Astrocyte (in vitro differentiated cells and primary cell): ENCODE measurements around the gene AMN. TPM values are rescaled to one million over a fixed set of nuclear protein-coding genes. Genes with fewer than 3 reads are reported as not detected.

Source experiments
- DNase-seq: peaks from one replicate; pipeline ENCODE4 v3.0.0-alpha.2; 2010; ENCODE audit warnings: low read depth
- FAIRE-seq: peaks from 2 replicates; lab custom pipeline; 2011; peaks lifted over from hg19 to GRCh38; lab: Jason Lieb, UNC
- H2AFZ ChIP-seq: 2 replicates; pipeline ENCODE4 v1.6.0; 2012; ENCODE audit warnings: low read depth, low read length, inconsistent platforms
- H3K27ac ChIP-seq: 2 replicates; pipeline ENCODE4 v1.5.1; 2011; ENCODE audit warnings: low read depth, low read length, inconsistent platforms
- H3K27me3 ChIP-seq: 2 replicates; pipeline ENCODE4 v1.6.0; 2011; ENCODE audit warnings: low read length, inconsistent platforms; ENCODE audit not compliant: insufficient read depth
- H3K36me3 ChIP-seq: 2 replicates; pipeline ENCODE4 v1.5.1; 2011; ENCODE audit warnings: low read length, inconsistent platforms; ENCODE audit not compliant: insufficient read depth
- H3K4me1 ChIP-seq: 2 replicates; pipeline ENCODE4 v1.5.1; 2011; ENCODE audit warnings: low read length, inconsistent platforms; ENCODE audit not compliant: insufficient read depth
- H3K4me2 ChIP-seq: 2 replicates; pipeline ENCODE4 v1.6.0; 2012; ENCODE audit warnings: low read length, inconsistent platforms
- H3K4me3 ChIP-seq: 2 replicates; pipeline ENCODE4 v1.5.1; 2011; ENCODE audit warnings: low read depth, mild to moderate bottlenecking, low read length, inconsistent platforms; ENCODE audit not compliant: insufficient read depth
- H3K79me2 ChIP-seq: 2 replicates; pipeline ENCODE4 v1.6.0; 2012; ENCODE audit warnings: mild to moderate bottlenecking, low read length, inconsistent platforms; ENCODE audit not compliant: insufficient read depth
- H3K9ac ChIP-seq: 2 replicates; pipeline ENCODE4 v1.6.0; 2012; ENCODE audit warnings: mild to moderate bottlenecking, low read length, inconsistent platforms
- H3K9me3 ChIP-seq: 2 replicates; pipeline ENCODE4 v1.5.1; 2012; ENCODE audit warnings: low read depth, mild to moderate bottlenecking, low read length, inconsistent platforms; ENCODE audit not compliant: insufficient read depth
- H4K20me1 ChIP-seq: 2 replicates; pipeline ENCODE4 v1.6.0; 2012; ENCODE audit warnings: low read length, inconsistent platforms; ENCODE audit not compliant: insufficient read depth
- H3K27ac Mint-ChIP-seq: one replicate; pipeline ENCODE4 v1.8.0; 2021; ENCODE audit warnings: mild to moderate bottlenecking, mixed read lengths; ENCODE audit not compliant: unreplicated experiment
- H3K27me3 Mint-ChIP-seq: one replicate; pipeline ENCODE4 v1.8.0; 2021; ENCODE audit warnings: low read depth, mixed read lengths; ENCODE audit not compliant: unreplicated experiment
- H3K36me3 Mint-ChIP-seq: one replicate; pipeline ENCODE4 v1.8.0; 2021; ENCODE audit warnings: low read depth, mixed read lengths; ENCODE audit not compliant: unreplicated experiment
- H3K4me1 Mint-ChIP-seq: one replicate; pipeline ENCODE4 v1.8.0; 2021; ENCODE audit warnings: low read depth, mixed read lengths; ENCODE audit not compliant: unreplicated experiment
- H3K4me3 Mint-ChIP-seq: one replicate; pipeline ENCODE4 v1.8.0; 2021; ENCODE audit warnings: mild to moderate bottlenecking, moderate library complexity, mixed read lengths; ENCODE audit not compliant: unreplicated experiment
- H3K9me3 Mint-ChIP-seq: one replicate; pipeline ENCODE4 v1.8.0; 2021; ENCODE audit warnings: mild to moderate bottlenecking, mixed read lengths; ENCODE audit not compliant: unreplicated experiment
- CTCF ChIP-seq: IDR thresholded peaks from 2 replicates; pipeline ENCODE4 v1.5.1; 2011; ENCODE audit warnings: low read depth, mild to moderate bottlenecking, inconsistent platforms, low read length, moderate library complexity; ENCODE audit not compliant: insufficient read depth
- EZH2 ChIP-seq: IDR thresholded peaks from 2 replicates; pipeline ENCODE4 v1.6.1; 2012; ENCODE audit warnings: mild to moderate bottlenecking, low read length, inconsistent platforms; ENCODE audit not compliant: insufficient read depth
- total RNA-seq: library from RNA; stranded (reverse); gene quantifications from 2 replicates; pipeline ENCODE4 v1.2.1, GENCODE V29; 2021

AMN gene
- total RNA-seq, 1 donor from 2014 or later, result 2.0 TPM

DNA sequence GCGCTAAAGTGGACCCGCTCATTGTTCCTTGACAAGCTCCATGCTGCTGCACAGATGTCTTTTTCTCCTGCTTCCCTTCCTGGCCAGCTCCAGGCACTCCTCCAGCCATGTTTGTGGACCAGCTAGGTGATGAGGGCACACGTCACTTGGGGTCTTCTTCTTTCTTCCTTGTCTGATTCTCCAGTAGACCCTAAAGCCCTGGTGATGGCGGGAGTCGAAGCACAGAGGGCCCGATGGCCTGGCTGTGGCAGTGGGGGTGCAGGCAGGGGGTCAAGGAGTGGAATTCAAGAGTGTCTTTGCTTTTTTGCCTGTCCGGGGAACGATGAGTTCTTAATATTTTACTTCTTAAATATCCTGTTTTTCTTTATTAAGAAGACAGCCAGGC is 23.0 kb upstream of the AMN start:
- H4K20me1 ChIP-seq, result peaks cover 11% of the 10 kb centered on the region
- Mint-ChIP-seq H3K27ac (no peak overlapping the region), H3K4me3 (no peak overlapping the region), H3K36me3 (peaks cover 20% of the 10 kb centered on the region), H3K9me3 (no peaks in the 10 kb centered on the region), H3K27me3 (no peaks in the 10 kb centered on the region), H3K4me1 (no peaks in the 10 kb centered on the region)
- no peak overlapping the region for H3K9ac ChIP-seq
- no peaks in the 10 kb centered on the region for H3K9me3 ChIP-seq
- H3K27me3 ChIP-seq, result no peaks in the 10 kb centered on the region
- peaks cover 21% of the 10 kb centered on the region for H3K36me3 ChIP-seq
- no peak for TF ChIP-seq EZH2
- TF ChIP-seq CTCF, result no peak
- no peaks in the 10 kb centered on the region for H3K79me2 ChIP-seq
- no peak overlapping the region for H3K4me3 ChIP-seq
- no peak for FAIRE-seq
- DNase-seq, result no peak
- no peak overlapping the region for H3K27ac ChIP-seq
- H2AFZ ChIP-seq, result no peak overlapping the region
- H3K4me2 ChIP-seq, result no peak overlapping the region
- H3K4me1 ChIP-seq, result no peaks in the 10 kb centered on the region

DNA sequence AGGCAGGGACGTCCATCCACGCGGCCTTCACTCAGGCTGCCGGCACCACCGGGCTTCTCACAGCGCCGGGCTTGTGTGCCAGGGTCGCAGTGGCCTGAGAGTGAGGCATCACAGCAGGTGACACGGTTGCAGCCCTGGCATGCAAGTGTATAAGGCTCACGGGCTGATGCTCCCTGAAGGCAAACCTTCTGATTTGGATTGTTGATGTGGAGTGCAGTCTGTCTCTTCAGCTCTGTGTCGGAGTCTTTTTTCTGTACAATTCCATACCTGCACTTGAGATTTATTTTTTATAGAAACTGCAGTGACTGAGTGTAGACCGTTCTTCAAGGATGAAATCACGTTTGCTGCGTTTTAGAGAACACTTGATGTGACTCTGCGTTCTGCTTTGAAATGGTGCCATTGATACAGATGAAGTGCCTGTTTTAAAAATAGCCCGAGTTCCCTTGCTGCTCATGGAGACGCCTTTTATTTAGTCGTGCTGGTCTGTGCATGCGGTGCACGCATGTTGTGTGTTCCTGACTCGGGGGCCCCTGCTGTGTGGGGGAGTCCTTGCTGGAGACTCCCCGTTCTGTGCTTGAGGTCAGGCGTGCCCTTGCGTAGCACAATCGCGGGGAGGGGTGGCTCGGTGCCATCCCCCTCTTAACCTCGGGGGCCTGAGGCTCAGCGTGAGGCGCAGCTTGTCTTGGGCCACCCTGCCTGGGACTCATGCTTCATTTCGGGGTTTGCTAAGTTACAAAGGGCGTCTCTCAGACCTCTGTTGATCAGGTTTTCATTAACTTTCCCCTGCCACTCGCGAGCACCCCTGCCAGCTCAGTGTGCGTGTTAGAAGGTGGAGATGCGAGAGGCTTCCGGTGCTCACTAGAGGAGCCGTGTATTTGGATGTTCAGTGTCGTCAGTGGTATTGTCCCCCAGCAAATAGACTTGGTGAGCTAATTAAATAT is 21.6 kb upstream of the AMN start:
- no peaks in the 10 kb centered on the region for H3K79me2 ChIP-seq
- peaks cover 23% of the 10 kb centered on the region for H3K36me3 Mint-ChIP-seq
- TF ChIP-seq CTCF, result no peak
- TF ChIP-seq EZH2, result no peak

DNA sequence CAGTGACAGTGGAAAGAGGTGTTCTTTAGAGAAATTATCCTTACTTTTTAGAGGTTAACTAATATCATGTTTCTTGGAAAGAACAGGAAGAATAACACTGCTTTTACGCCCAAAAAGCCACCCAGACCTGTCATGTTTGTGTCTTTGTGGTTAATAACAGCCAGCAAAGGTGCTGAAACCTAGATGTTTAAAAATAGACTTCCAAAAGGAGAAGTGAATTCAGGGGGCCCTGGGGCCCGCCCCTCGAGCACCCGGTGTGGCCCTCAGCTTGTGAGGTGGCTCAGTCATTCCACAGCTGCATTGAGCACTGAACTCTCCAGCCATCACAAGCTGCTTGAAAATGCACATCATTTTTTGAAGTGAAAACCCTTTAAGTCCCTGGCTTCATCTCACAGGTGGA is 20.8 kb upstream of the AMN start:
- no peaks in the 10 kb centered on the region for H3K9me3 ChIP-seq
- no peak overlapping the region for H3K4me3 ChIP-seq
- H3K4me3 Mint-ChIP-seq, result no peak overlapping the region
- no peaks in the 10 kb centered on the region for H3K27me3 Mint-ChIP-seq
- peaks cover 11% of the 10 kb centered on the region for H4K20me1 ChIP-seq
- no peak for FAIRE-seq
- H3K36me3 Mint-ChIP-seq, result peaks cover 24% of the 10 kb centered on the region
- no peaks in the 10 kb centered on the region for H3K4me1 ChIP-seq
- H3K9ac ChIP-seq, result no peak overlapping the region
- no peaks in the 10 kb centered on the region for H3K9me3 Mint-ChIP-seq
- H3K4me1 Mint-ChIP-seq, result no peaks in the 10 kb centered on the region
- H3K27ac Mint-ChIP-seq, result no peak overlapping the region
- H3K4me2 ChIP-seq, result no peak overlapping the region
- no peak overlapping the region for H3K27ac ChIP-seq
- TF ChIP-seq EZH2 (no peak), CTCF (no peak)
- peaks cover 8% of the 10 kb centered on the region for H3K36me3 ChIP-seq
- H2AFZ ChIP-seq, result no peak overlapping the region
- H3K79me2 ChIP-seq, result no peaks in the 10 kb centered on the region
- H3K27me3 ChIP-seq, result no peaks in the 10 kb centered on the region
- no peak for DNase-seq

More for the DNA sequence above, 21.6 kb upstream of the AMN start:
- Histone ChIP-seq H4K20me1 (peaks cover 11% of the 10 kb centered on the region), H2AFZ (no peak overlapping the region), H3K4me1 (no peaks in the 10 kb centered on the region), H3K9ac (no peak overlapping the region), H3K27me3 (no peaks in the 10 kb centered on the region), H3K4me2 (no peak overlapping the region), H3K27ac (no peak overlapping the region), H3K9me3 (no peaks in the 10 kb centered on the region), H3K36me3 (peaks cover 9% of the 10 kb centered on the region), H3K4me3 (no peak overlapping the region)
- FAIRE-seq (no peak), DNase-seq (no peak)
- Mint-ChIP-seq H3K27ac (no peak overlapping the region), H3K27me3 (no peaks in the 10 kb centered on the region), H3K4me3 (no peak overlapping the region), H3K9me3 (no peaks in the 10 kb centered on the region), H3K4me1 (no peaks in the 10 kb centered on the region)
